Measurements from ENCODE around the gene GCDH.

GCDH gene

DNA sequence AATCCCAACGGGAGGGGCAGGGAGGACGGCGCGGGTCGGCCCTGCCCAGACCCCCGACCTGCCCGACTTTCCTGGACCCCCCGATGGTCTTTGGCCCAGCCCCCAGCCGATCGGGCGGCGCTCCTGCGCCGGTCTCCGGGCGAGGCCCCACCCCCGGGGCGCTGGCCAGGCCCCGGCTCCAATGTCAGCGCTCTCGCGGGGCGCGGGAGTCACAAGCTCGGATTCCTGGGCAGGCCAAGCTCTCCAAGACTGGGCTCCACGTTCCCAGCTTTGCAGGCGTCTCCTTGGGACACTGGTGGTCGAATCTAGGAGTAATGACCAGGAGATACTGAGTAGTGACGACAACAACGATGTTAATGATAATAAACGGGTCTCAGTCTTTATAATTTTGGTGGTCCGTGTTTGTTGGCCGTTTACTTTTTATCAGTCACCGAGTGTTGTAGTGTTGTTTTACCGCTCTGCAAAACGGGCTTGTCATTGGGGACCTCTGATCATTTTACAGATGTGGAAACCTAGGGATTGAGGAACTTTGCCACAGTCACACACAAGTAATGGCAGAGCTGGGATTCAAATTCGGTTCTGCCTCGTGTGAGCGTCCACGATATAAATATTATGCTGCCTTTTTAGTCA is 55.2 kb downstream of the GCDH start:
- FAIRE-seq (no peak), DNase-seq (ENCODE audit: insufficient read length, low spot score) (no peak)
- TF ChIP-seq, protein P1, sequence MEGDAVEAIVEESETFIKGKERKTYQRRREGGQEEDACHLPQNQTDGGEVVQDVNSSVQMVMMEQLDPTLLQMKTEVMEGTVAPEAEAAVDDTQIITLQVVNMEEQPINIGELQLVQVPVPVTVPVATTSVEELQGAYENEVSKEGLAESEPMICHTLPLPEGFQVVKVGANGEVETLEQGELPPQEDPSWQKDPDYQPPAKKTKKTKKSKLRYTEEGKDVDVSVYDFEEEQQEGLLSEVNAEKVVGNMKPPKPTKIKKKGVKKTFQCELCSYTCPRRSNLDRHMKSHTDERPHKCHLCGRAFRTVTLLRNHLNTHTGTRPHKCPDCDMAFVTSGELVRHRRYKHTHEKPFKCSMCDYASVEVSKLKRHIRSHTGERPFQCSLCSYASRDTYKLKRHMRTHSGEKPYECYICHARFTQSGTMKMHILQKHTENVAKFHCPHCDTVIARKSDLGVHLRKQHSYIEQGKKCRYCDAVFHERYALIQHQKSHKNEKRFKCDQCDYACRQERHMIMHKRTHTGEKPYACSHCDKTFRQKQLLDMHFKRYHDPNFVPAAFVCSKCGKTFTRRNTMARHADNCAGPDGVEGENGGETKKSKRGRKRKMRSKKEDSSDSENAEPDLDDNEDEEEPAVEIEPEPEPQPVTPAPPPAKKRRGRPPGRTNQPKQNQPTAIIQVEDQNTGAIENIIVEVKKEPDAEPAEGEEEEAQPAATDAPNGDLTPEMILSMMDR (IDR thresholded peaks at IDR 0.05; ENCODE audit: insufficient read depth, missing control alignments), result no peak

DNA sequence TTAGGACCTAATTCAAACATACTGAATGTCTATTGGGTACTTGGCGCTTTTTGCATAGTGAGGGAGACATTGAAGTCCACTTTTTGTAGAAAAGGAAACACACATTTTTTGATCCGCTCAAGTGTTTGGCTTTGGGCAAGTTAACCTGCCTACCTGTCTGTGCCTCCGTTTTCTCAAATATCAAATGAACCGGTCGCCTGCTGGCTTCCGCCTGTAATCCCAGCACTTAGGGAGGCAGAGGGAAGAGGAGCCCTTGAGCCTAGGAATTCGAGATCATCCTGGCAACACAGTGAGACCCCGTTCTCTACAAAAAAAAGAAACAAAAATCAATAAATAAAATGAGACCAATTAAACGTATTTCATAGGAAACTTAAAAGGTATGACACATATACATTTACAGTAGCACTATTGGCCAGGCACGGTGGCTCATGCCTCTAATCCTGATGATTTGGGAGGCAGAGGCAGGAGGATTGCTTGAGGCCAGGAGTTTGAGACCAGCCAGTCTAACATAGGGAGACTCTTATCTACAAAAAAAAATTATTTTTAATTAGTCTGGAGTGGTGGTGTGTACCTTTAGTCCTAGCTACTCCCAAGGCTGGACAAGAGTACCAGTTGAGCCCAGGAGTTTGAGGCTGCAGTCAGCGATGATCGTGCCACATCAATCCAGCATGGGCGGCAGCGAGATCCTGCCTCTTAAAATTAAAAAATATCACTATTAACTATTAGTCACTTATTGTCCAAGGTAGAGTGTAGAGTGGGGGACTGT is 56.0 kb downstream of the GCDH start:
- DNase-seq (ENCODE audit: insufficient read length, low spot score) (no peak), FAIRE-seq (no peak)
- TF ChIP-seq, protein P1 (IDR thresholded peaks at IDR 0.05; ENCODE audit: insufficient read depth, missing control alignments), result no peak

DNA sequence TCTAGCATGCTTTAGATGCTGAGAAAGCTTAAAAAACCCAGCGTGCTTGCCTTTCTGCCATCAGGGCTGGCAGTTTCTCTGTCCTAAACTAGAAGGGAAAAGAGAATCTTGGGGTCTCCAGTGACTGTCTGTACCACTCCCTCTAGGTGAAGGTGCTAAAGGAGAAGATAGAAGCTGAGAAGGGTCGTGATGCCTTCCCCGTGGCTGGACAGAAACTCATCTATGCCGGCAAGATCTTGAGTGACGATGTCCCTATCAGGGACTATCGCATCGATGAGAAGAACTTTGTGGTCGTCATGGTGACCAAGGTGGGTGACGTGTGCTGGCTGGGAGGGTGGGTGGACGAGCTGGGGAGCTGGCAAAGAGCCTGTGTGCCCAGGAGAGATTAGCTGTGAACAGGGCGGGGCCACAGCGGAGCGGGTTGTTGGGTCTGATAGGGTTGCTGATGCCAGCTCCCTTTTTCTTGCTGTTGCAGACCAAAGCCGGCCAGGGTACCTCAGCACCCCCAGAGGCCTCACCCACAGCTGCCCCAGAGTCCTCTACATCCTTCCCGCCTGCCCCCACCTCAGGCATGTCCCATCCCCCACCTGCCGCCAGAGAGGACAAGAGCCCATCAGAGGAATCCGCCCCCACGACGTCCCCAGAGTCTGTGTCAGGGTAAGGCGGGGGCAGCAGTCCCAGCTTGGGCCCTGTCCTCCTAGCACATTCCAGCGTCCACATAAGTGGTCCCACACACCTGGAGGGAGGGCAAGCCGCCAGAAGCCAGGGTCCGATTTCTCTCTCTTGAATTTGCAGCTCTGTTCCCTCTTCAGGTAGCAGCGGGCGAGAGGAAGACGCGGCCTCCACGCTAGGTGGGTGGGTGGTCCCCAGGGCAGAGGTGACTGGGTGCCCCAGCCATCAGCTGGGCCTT is 57.0 kb downstream of the GCDH start:
- FAIRE-seq, result no peak

DNA sequence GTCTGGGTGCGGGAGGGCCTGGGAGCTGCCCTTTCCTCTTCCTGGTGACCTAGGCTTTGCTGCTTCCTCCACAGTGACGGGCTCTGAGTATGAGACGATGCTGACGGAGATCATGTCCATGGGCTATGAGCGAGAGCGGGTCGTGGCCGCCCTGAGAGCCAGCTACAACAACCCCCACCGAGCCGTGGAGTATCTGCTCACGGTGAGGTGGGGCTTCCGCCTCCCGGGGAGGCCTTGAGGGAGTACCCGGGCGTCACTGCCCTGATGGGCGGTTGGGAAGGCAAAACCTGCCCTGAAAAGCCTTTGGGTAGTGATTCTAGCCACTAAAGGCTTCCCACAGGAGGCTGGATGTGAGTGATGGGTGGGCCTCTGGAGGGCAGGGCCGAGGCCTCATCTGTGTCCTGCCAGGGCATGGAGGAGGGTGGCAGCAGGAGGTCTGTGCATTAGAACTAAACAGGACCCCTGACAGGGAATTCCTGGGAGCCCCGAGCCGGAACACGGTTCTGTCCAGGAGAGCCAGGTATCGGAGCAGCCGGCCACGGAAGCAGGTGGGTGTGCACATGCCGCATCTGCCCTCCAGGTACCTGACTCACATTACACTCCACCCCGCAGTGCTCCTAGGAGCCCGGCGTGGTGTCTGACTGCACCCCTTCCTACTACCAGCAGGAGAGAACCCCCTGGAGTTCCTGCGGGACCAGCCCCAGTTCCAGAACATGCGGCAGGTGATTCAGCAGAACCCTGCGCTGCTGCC is 57.8 kb downstream of the GCDH start:
- FAIRE-seq (no peak), DNase-seq (ENCODE audit: insufficient read length, low spot score) (no peak)
- TF ChIP-seq, protein P1 (IDR thresholded peaks at IDR 0.05; ENCODE audit: insufficient read depth, missing control alignments), result no peak

More for the DNA sequence above, 57.0 kb downstream of the GCDH start:
- DNase-seq (ENCODE audit: insufficient read length, low spot score), result no peak
- TF ChIP-seq, protein P1 (IDR thresholded peaks at IDR 0.05; ENCODE audit: insufficient read depth, missing control alignments), result no peak
